MCF 10A (cell line): ENCODE measurements around the gene NFKBIL1. TPM values are rescaled to one million over a fixed set of nuclear protein-coding genes. Genes with fewer than 3 reads are reported as not detected.

Experiments
- BruUV-seq: library from RNA; stranded (reverse); fragments of 400-500 nt; replicated peaks from 2 replicates; lab custom pipeline; 2021; lab: Mats Ljungman, UMichigan
- CTCF ChIA-PET: fragments of 300-600 bp; sonication (Branson Sonifier 250); formaldehyde crosslinking; extraction: SDS; loops from one replicate; lab custom pipeline; 2021; ENCODE audit warnings: antibody characterized with exemption, inconsistent platforms; lab: Yijun Ruan, JAX
- POLR2A ChIA-PET: fragments of 300-600, 350-650 bp; sonication (Branson Sonifier 250); formaldehyde crosslinking; extraction: SDS; loops from one replicate; lab custom pipeline; 2020; ENCODE audit warnings: antibody characterized with exemption, inconsistent platforms; lab: Yijun Ruan, JAX
- DNase-seq: peaks from one replicate; pipeline ENCODE4 v3.0.0-alpha.2; 2018; ENCODE audit not compliant: unreplicated experiment
- H3K27ac Mint-ChIP-seq: one replicate; pipeline ENCODE4 v1.8.0; 2022; ENCODE audit warnings: mild to moderate bottlenecking, low read depth, mixed read lengths; ENCODE audit not compliant: unreplicated experiment
- H3K27me3 Mint-ChIP-seq: one replicate; pipeline ENCODE4 v1.8.0; 2022; ENCODE audit warnings: mixed read lengths; ENCODE audit not compliant: insufficient read depth, unreplicated experiment
- H3K36me3 Mint-ChIP-seq: one replicate; pipeline ENCODE4 v1.8.0; 2022; ENCODE audit warnings: mild to moderate bottlenecking, moderate library complexity, mixed read lengths; ENCODE audit not compliant: insufficient read depth, unreplicated experiment
- H3K4me1 Mint-ChIP-seq: one replicate; pipeline ENCODE4 v1.8.0; 2022; ENCODE audit warnings: mixed read lengths; ENCODE audit not compliant: insufficient read depth, unreplicated experiment
- H3K4me3 Mint-ChIP-seq: one replicate; pipeline ENCODE4 v1.8.0; 2022; ENCODE audit warnings: mild to moderate bottlenecking, moderate library complexity, mixed read lengths; ENCODE audit not compliant: unreplicated experiment
- H3K9me3 Mint-ChIP-seq: one replicate; pipeline ENCODE4 v1.8.0; 2022; ENCODE audit warnings: mixed read lengths; ENCODE audit not compliant: unreplicated experiment
- CTCF ChIP-seq: fragments of 200-600 bp; IDR thresholded peaks from one replicate; pipeline ENCODE4 v1.8.0; 2022; ENCODE audit warnings: antibody characterized with exemption, mild to moderate bottlenecking; ENCODE audit not compliant: unreplicated experiment
- intact Hi-C: fragments of 100-400 bp; cut with micrococcal nuclease; formaldehyde crosslinking; loops from 2 replicates; pipeline ENCODE4 v1.14.1; 2022
- total RNA-seq: library from RNA; stranded (reverse); gene quantifications from 2 replicates; pipeline ENCODE4 v1.2.3, GENCODE V29; 2022

NFKBIL1 gene
- total RNA-seq, 1 experiment from 2014 or later = 30.3 TPM

DNA sequence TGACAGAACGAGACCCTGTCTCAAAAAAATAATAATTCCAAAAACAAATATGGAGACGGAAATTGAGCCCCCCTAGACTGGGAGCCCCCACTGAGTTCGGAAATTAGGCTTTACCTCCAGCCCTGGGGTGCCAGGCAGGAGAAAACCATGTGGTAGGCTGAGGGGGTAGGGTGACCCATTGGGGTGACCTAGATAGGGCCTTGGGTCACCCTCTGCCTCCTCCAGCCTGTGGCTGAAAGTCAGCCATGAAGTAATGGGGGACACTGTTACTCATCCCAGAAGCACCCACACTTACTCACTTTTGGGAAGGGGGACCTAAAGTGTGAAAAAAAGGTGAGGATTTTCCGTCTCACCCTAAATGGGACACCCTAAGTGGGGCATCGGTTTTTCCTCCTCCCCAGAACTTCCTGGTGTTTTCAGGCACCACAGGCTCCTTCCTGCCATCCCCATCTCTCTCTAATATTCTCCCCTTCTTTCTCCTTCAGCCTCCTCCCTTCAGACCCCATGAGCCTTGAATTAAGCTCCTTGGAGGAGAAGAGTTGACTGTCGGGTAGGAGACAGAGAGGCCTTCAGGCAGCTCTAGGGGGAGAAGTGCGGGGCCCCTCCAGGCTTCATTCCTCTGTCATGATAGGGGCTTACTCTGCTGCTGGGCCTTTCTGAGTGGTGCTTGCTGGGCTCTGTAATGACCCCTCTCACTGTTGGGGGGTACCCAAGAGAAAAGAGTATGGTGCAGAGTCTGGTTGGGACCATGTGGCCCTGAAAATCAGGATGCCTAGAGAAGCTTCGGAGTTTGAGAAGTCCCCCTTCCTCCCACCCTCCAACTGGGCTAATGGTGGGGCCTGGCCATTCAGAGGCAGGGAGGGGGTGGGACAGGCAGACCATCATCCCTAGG is 32.4 kb downstream of the NFKBIL1 start:
- intact Hi-C loops = loop anchor here (5.0 kb wide), 1 partner anchor 32 kb away; the partner anchor contains the start of genes ATP6V1G2 and NFKBIL1
- ChIA-PET POLR2A (interaction anchor here (0.6 to 1.7 kb wide), 3 partner anchors 30 to 599 kb away, joined by 4 to 10 read pairs (median 4); partner anchors contain the start of gene DDX39B), CTCF (interaction anchor here (0.6 to 18.9 kb wide), 8 partner anchors 9 to 552 kb away, joined by 3 to 215 read pairs (median 4); partner anchors contain the start of genes NCR3 and NFKBIL1)
- no peaks in the 10 kb centered on the region for H3K9me3 Mint-ChIP-seq
- H3K4me3 Mint-ChIP-seq = no peak overlapping the region
- BruUV-seq = no TSS peak
- peaks cover 7% of the 10 kb centered on the region for H3K36me3 Mint-ChIP-seq
- H3K27ac Mint-ChIP-seq = no peak overlapping the region
- no peak for TF ChIP-seq CTCF
- peaks cover under 1% of the 10 kb centered on the region for H3K27me3 Mint-ChIP-seq
- peaks cover 10% of the 10 kb centered on the region for H3K4me1 Mint-ChIP-seq
- no peak for DNase-seq

DNA sequence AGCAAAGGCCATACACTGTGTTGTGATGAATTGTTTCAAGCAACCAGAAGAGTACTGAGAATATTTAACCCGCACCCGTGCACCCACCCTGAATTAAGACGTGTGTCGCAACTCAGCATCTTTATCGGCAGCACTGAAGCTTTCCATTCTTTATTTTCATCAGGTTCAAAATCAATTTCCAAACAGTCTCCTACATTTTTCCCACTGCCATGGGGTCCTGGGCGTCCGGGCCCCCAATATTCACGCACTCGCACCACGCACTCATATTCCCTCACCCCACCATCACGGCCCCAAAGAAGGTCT is 33.0 kb downstream of the NFKBIL1 start:
- no peaks in the 10 kb centered on the region for H3K27me3 Mint-ChIP-seq
- no peak for TF ChIP-seq CTCF
- CTCF ChIA-PET = interaction anchor here (0.6 to 18.9 kb wide), 8 partner anchors 10 to 551 kb away, joined by 3 to 215 read pairs (median 4); partner anchors contain the start of genes NCR3 and NFKBIL1
- no peak overlapping the region for H3K27ac Mint-ChIP-seq
- no peaks in the 10 kb centered on the region for H3K9me3 Mint-ChIP-seq
- BruUV-seq = no TSS peak
- POLR2A ChIA-PET = interaction anchor here (0.7 to 1.1 kb wide), 2 partner anchors 17 to 122 kb away, joined by 4 read pairs; no protein-coding TSS in a partner anchor
- no peak overlapping the region for H3K4me3 Mint-ChIP-seq
- no peak for DNase-seq
- H3K4me1 Mint-ChIP-seq = peaks cover 10% of the 10 kb centered on the region
- peaks cover 7% of the 10 kb centered on the region for H3K36me3 Mint-ChIP-seq
- intact Hi-C loops = loop anchor here (5.0 kb wide), 1 partner anchor 33 kb away; the partner anchor contains the start of genes ATP6V1G2 and NFKBIL1

GRCh38 chr6:31580807-31581433 is 33.5 kb downstream of the NFKBIL1 start:
- Mint-ChIP-seq H3K4me1 (peaks cover 10% of the 10 kb centered on the region), H3K27me3 (no peaks in the 10 kb centered on the region), H3K9me3 (no peaks in the 10 kb centered on the region), H3K36me3 (peaks cover 3% of the 10 kb centered on the region), H3K27ac (peak overlapping the region; percentile 66), H3K4me3 (peak overlapping the region; percentile 96)
- no TSS peak for BruUV-seq
- ChIA-PET CTCF (interaction anchor here (0.6 to 18.9 kb wide), 8 partner anchors 9 to 1016 kb away, joined by 3 to 215 read pairs (median 4); partner anchors contain the start of genes NCR3 and NFKBIL1), POLR2A (interaction anchor here (0.7 to 1.5 kb wide), 3 partner anchors 17 to 121 kb away, joined by 4 read pairs; partner anchors contain the start of gene DDX39B)
- TF ChIP-seq CTCF = peak; percentile 87
- peak; percentile 61 for DNase-seq
- intact Hi-C loops = loop anchor here (1.0 to 5.0 kb wide), 2 partner anchors 17 to 34 kb away; partner anchors contain the start of genes ATP6V1G2 and NFKBIL1
